CD4-positive, alpha-beta T cell treated with Interleukin-2 at 100 ng/mL for 4 hours (primary cell): ENCODE data around the gene ZNF639.

ENCODE experiments used
- DNase-seq: peaks from one replicate; pipeline ENCODE4 v3.0.0-alpha.2; 2020; ENCODE audit warnings: low spot score

Gene ZNF639

GRCh38 chr3:179309225-179310078 is 13.4 kb upstream of the ZNF639 start:
- no peak for DNase-seq

- no peak for DNase-seq
Measured at GRCh38 chr3:179318876-179319275, 4.0 kb upstream of the ZNF639 start.

- peak; percentile 35 for DNase-seq
Measured at GRCh38 chr3:179321668-179322285, 1.1 kb upstream of the ZNF639 start.

- DNase-seq, result peak; percentile 59
Measured at GRCh38 chr3:179323197-179324110, 623 bp downstream of the ZNF639 start.

GRCh38 chr3:179324270-179324754 is 1.5 kb downstream of the ZNF639 start:
- DNase-seq, result peak; percentile 40

- no peak for DNase-seq
Measured at GRCh38 chr3:179330438-179330837, 7.6 kb downstream of the ZNF639 start.

- DNase-seq, result no peak
Measured at GRCh38 chr3:179332240-179332639, 9.4 kb downstream of the ZNF639 start.

GRCh38 chr3:179333084-179333483 is 10.3 kb downstream of the ZNF639 start:
- no peak for DNase-seq

GRCh38 chr3:179336345-179336929 is 13.6 kb downstream of the ZNF639 start:
- no peak for DNase-seq

GRCh38 chr3:179347345-179348194 is 24.7 kb downstream of the ZNF639 start, which contains the start of gene MFN1:
MFN1 (plus strand) TSS chr3:179347709; CDS start chr3:179348852, 1,143 bp downstream.
- peak; percentile 91 for DNase-seq

GRCh38 chr3:179348325-179349013 is 25.6 kb downstream of the ZNF639 start:
- DNase-seq, result peak; percentile 3

GRCh38 chr3:179355996-179356395 is 33.2 kb downstream of the ZNF639 start:
- no peak for DNase-seq

GRCh38 chr3:179363332-179363731 is 40.5 kb downstream of the ZNF639 start:
- no peak for DNase-seq

- DNase-seq, result no peak
Measured at GRCh38 chr3:179369621-179370020, 46.8 kb downstream of the ZNF639 start.

- DNase-seq, result no peak
Measured at GRCh38 chr3:179373938-179374337, 51.1 kb downstream of the ZNF639 start.

GRCh38 chr3:179375091-179375999 is 52.5 kb downstream of the ZNF639 start:
- DNase-seq, result no peak

GRCh38 chr3:179376474-179376873 is 53.6 kb downstream of the ZNF639 start:
- DNase-seq, result no peak
